ENCODE measurements around the gene SELENON.

GRCh38 chr1:25818569-25818968 lies 18.6 kb downstream of the SELENON start:
- TF ChIP-seq ZNF75D (CRISPR knock-in tag; IDR thresholded peaks at IDR 0.05; ENCODE audit: borderline replicate concordance): no peak
- no peak for TF ChIP-seq CTCF (CRISPR knock-in tag; IDR thresholded peaks at IDR 0.05)
- TF ChIP-seq EZH2 (conservative IDR thresholded peaks at IDR 0.05; ENCODE audit: low read depth, low read length): no peak
- no peak for TF ChIP-seq BCL6 (CRISPR knock-in tag; IDR thresholded peaks at IDR 0.05)
- TF ChIP-seq KLF9 (CRISPR knock-in tag; IDR thresholded peaks at IDR 0.05; ENCODE audit: low read depth): no peak
- no peak for TF ChIP-seq TP53 (CRISPR knock-in tag; conservative IDR thresholded peaks at IDR 0.05)
- no peak for TF ChIP-seq POLR2A (IDR thresholded peaks at IDR 0.05; ENCODE audit: insufficient read depth in 1 of 2, low read depth in 2 of 2, low read length in 2 of 2)
- TF ChIP-seq ZNF367 (CRISPR knock-in tag; IDR thresholded peaks at IDR 0.05; ENCODE audit: borderline replicate concordance): no peak
- TF ChIP-seq TBX2 (CRISPR knock-in tag; IDR thresholded peaks at IDR 0.05; ENCODE audit: borderline replicate concordance): no peak
